Frontal cortex (tissue), 4 donors: ENCODE data around the gene TMEM132C. TPM values are rescaled to one million over a fixed set of nuclear protein-coding genes. Genes with fewer than 3 reads are reported as not detected.

Experiments
- DNase-seq, 2 donors: peaks; one replicate each; pipeline ENCODE4 v3.0.0; 2012; ENCODE audit warnings: low spot score in 2 of 2
- FAIRE-seq: peaks from 2 replicates; lab custom pipeline; 2012; peaks lifted over from hg19 to GRCh38; lab: Jason Lieb, UNC
- total RNA-seq: library from RNA; depleted of rRNA; stranded (reverse); fragments of >200 nt; gene quantifications from one replicate; pipeline ENCODE4 v1.2.3, GENCODE V29; 2014
- donor health status: control.
- donor health status: control.
- donor health status: control.

The TMEM132C gene
- total RNA-seq, 1 donor from 2014 or later: 4.1 TPM

DNA sequence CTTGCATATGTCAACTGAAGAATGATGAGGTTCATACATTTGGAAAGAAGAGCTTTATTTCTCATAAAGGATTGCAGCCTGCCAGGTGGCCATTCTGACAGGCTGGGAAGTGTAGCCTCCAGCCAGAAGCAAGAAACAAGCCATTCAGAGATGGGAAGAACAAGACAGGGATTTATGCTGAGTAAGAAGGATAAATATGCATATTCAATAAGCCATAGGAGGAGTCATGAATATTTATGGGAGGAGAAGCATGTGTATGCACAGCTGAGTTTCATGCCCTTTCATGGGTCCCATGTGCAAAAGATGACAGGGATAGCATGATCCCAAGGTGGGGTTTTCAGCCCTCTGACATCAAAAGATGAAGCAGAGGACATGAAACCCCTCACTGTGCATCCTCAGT, 269.8 kb downstream of the TMEM132C start:
- no peak for FAIRE-seq

DNA sequence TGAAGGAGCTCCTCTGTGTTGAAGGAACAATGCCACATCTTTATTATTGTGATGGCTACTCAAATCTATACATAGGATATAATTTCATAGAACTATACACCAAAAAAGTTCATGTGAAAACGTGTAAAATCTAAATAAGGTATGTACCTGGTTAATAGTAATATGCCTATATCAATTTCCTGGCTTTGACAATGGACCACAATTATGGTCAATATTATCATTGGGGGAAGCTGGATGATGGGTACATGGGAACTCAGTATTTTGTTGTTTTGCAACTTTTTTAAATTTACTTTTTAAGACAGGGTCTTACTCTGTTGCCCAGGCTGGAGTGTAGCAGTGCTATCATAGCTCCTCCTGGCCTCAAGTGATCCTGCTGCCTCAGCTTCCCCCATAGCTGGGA, 270.7 kb downstream of the TMEM132C start:
- DNase-seq (no peak), FAIRE-seq (no peak)

More for the DNA sequence above, 269.8 kb downstream of the TMEM132C start:
- no peak for DNase-seq

DNA sequence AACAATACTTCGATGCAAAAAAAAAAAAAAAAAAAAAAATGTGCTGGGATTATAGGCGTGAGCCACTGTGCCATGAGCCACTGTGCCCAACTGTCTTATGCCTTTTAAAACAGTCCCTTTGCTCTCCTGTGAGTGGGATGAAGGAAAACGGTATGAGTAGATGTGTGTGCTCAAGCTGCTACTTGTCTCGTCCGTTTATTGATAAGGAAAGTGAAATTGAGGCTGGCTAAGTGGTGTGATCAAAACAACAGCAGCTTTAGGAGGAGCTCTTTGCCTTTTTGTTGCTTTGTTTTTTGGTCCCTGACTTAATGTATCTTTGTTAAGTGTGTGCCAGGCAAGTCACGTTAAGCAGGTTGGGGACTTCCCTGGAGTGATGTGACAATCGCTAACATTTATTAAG, 275.9 kb downstream of the TMEM132C start:
- DNase-seq (no peak), FAIRE-seq (no peak)

DNA sequence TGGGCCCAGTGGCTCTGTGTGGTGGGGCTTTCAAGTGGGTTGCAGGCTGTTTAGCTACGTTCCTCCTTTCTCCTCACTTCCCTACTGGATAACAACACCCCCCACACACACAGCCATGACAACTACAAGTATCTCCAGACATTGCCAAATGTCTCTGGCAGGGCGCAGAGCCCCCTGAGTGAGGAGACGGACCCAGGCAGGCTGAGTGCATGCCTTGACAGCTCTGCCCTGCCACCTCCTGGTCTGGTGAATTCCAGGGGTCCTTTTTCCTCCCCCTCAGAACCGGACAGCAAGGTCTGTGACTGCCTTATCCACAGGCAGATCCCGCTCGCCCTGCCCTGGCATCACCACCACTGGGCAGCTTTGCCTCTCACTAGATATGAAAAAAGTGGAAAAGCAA, 276.5 kb downstream of the TMEM132C start:
- FAIRE-seq (no peak), DNase-seq (no peak)

DNA sequence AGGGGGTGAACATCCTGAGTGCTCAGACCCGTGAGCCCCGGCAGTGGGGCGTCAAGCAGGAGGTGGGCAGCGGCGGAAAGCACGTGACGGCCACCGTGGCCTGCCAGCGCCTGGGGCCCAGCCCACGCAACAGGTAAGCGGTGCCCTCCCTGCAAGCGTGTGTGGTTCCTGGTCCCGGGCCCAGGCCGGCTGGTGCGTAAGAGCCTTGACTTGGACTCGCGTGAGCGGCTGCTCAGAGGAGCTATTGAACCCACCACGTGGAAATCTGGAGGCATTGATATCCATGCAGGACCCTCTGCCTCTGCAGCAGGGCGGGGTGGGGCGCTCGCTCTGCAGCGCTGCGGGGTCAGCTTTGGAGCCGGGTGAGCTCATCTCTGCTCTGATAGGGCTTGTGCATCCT, 277.0 kb downstream of the TMEM132C start:
- DNase-seq (no peak), FAIRE-seq (no peak)

DNA sequence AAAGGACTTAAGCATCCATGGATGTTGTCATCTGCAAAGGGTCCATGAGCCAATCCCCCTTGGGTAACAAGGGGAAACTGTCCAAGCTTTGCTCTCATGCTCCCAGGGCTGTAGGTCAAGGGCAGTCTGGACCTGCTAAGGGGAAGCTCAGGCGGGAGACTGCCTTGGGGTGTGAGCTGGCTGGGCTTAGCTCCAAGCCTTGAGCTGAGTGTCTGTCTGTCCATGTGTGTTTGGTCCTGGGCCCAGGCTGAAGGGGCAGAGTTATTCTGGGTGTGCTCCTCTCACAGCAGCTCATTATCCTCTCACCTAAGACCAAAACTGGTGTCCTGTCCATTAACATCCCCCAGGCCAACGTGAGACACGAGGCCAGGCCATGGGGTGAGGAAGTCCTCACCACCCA, 282.0 kb downstream of the TMEM132C start:
- DNase-seq (no peak), FAIRE-seq (no peak)

DNA sequence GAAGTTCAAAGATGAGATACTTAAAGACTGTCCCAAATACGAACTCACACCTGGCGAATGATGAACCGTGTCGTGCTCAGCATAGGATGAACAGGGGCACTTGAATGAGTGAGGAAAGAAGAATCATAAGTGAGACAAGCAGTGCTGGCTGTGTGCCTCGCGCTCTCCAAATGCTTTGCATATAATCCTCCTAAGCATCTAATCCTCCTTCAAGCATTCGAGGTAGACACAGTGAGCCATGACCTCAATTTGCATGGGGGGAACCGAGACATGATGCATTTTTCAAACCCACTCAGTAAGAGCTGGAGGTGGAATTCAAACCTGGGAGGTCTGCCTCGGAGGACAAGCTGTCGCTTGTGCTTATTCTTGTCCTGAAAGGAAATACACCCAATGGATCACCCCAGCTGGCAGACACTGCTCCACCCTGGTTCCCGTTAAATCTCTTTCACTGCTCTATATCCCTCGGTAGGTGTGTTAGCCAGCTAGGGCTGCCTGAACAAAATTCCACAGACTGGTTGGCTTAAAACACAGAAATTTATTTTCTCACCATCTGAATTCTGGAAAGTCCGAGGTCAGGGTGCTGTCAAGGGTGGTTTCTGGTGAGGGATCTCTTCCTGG, 282.7 kb downstream of the TMEM132C start:
- DNase-seq (no peak), FAIRE-seq (no peak)

DNA sequence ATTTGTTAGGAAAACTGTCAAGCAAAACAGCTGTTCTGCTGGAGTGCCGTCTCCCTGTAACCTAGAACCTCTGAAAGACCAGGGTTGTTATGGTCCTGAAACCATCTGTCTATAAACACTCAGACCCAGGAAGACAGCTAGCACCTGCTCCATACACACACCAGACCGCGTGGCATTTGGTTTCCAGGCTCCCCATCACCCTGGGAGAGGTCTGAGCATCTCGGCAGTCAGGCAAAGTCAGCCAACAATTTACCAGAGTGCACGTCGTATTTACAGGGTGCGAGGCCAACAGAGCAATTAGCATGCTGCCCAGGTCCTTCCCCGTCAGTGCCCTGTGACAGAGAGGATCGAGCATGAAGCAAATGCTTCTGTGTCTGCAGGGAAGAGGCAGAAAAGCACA, 284.3 kb downstream of the TMEM132C start:
- DNase-seq: peak in 1 of 2 donors; percentile 33
- FAIRE-seq: no peak

DNA sequence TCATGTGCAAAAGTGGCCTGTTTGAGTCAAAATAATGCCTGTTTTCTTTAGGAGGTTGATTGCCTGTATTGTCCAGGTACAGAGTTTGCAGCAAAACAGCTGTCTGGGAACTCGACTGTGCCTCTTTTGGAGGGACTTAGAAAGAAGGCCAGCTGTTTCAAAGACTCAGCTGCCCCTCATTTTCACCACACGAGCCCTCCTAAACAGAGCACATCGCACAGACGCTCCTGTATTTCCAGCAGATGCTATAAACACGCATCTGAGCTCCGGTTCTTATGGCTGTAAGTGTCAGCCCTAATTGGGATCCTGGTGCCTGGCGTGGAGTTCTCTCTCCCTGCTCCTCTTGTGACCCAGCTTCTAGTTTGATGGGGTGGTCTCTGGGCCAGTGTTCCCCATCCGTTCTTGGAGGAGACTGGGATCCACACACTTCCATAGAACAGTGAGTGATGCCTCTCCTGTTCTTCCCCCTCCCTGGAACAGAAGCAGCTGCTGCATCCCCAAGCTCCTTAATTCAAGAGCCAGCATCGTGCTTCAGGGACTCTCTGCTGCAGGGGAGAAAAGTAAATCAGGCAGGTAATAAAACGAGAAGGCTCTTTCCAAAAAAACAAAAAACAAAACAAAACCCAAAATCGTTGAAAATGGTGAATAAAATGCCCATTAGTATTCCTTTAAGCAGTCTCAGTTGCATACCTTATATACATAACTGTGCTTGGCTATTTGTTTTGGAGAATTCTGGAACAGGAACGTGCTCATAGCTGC, 287.8 kb downstream of the TMEM132C start:
- FAIRE-seq: no peak
- no peak for DNase-seq

DNA sequence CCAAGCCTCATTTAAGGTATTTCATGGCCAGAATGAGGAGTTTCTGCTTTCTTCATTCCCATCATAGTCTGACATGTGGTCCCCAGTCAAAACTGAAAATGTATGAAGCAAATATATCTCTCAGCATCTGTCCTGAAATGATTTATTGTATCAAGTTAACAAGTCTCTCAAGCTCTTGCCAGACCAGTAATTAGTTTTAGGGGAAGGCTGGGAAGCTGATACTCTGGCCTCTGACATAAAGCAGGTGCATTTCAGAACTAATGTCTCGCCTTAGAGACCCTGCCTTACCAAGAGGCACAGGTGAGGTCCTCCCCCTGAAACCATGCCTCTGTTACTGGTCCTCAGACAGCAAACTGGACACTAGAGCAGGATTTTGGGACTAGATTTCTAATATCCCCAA, 290.3 kb downstream of the TMEM132C start:
- FAIRE-seq (no peak), DNase-seq (no peak)

DNA sequence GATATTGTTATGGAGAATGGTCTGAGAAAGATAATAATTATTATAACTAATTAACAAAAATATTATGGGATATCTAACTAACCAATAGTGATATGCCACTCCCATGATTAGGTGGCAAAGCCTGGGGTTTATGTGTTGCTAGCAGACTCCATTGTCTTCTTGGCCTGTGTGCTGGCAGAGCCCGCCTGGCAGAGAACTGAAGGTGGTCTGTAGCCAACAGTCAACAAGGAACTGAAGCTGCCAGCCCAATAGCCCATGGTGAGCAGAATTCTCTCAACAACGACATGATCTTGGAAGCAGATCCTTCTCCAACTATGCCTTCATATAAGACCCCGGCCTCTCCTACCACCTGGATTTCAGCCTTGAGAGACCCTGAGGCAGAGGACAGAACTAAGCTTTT, 298.0 kb downstream of the TMEM132C start:
- DNase-seq (no peak), FAIRE-seq (no peak)

DNA sequence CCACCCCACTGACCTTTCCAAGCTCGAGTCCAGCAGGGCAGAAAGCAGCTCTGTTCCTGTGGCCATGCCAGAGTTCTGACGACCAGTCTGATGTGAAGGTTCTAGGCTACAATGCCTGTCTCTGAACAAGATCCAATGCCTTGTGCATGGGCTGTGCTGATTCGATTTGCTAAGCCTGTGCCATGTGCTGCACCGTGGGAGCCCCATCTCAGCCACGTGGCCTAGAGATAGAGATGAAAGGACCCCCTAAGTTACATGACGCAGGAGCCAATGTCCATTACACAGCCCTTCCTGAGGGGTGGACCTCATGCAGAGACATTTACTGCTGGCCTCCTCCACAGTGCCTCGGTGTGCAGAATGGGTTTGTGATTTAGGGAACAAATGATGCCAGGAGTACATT, 300.8 kb downstream of the TMEM132C start:
- FAIRE-seq (no peak), DNase-seq (no peak)

DNA sequence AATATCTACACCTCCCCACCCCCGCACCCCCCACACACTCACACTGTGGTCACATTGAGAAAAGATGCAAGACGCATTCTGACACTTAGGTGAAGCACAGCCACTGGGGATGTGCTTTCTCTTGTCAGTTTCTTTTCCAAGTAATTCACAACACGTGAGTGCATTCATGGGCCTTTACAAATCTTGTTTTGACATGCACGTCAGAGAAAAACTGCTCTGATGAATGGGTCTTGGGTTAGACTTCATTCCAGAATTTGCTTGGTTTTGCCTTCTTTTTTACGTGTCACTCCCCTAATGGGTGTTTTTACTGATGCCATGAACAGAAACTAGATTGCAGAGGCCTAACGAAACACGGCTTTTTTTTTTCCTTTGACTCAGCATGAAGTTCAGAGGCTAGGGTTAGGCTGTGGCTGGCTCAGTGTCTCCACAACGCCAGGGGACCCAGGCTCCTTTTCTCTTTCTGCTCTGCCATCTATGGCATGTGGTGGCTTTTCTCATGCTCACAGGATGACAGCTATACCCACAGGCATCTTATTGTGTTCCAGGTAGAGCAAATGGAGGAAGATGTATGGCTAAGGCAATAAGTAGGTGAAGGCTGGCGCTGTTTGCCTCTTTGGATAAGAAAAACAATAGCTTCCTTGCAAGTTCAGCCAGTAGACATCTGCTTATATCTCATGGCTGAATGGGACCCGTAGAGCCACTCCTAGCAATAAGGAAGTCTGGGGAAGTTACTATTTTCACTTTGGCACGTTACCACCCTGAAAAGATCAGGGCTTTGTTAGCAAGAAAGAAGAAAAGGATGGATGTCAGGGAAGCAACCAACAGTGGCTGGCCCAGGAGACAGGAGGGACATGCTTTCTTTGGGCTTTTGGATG, 303.5 kb downstream of the TMEM132C start:
- FAIRE-seq (no peak), DNase-seq (no peak)

DNA sequence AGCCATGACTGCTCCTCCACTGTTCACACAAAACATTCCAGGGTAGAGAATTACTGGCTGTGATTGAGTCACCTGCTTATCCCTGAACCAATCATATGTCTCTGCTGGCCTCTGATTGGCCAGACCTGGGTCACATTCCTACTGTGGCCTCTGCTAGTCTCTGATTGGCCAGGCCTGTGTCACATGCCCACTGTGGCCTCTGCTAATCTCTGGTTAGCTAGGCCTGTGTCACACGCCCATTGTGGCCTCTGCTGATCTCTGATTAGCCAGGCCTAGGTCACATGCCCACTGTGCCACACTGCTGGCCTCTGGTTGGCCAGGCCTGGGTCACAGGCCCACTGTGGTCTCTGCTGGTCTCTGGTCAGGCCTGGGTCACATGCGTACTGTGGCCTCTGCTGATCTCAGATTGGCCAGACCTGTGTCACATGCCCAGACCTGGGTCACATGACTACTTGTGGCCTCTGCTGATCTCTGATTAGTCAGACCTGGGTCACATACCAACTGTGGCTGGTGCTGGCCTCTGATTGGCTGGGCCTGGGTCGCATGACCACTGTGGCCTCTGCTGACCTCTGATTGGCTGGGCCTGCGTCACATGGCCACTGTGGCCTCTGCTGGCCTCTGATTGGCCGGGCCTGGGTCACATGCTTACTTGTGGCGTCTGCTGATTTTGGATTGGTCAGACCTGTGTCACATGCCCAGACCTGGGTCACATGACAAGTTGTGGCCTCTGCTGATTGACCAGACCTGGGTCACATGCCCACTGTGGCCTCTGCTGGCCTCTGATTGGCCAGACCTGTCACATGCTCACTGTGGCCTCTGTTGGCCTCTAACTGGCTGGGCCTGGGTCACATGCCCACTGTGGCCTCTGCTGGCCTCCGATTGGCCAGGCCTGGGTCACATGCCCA, 305.2 kb downstream of the TMEM132C start:
- FAIRE-seq (no peak), DNase-seq (no peak)

DNA sequence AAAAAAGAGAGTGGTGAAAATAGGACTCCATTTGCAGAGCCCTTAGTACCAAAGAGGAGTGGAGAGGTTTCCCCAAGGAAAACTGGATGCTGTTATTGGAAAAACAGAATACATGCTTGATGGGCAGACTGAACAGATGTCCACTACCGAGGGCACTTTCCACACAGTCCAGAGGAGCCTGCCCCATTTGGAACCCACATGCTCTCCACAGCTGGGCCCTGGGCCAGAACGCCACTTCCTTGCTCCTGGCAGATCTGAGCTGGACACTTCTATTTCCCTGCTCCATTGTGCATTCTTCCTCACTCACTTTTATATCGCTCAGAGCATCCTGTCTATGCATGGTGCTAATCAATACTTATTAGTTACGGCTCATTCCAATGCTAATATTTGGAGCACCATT, 306.9 kb downstream of the TMEM132C start:
- FAIRE-seq: no peak
- no peak for DNase-seq

DNA sequence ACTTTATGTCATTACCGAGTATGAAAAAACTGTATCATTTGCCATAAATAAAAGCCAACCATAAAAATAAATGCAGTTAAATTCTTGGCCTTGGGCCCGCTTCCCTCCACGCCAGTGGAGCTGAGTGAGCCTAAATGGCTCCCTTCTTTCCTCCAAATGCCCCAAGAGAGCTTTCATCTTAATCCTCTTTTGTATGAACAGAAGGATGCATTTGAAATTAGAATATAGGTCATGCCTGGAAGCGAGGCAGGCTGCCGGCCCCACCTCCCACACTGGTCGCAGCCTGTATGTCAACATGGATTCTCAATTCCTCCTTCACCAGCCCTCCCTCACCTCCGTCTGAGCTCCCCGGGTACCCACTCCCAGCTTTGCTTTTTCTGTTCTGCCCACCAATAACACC, 311.1 kb downstream of the TMEM132C start:
- FAIRE-seq (no peak), DNase-seq (no peak)

DNA sequence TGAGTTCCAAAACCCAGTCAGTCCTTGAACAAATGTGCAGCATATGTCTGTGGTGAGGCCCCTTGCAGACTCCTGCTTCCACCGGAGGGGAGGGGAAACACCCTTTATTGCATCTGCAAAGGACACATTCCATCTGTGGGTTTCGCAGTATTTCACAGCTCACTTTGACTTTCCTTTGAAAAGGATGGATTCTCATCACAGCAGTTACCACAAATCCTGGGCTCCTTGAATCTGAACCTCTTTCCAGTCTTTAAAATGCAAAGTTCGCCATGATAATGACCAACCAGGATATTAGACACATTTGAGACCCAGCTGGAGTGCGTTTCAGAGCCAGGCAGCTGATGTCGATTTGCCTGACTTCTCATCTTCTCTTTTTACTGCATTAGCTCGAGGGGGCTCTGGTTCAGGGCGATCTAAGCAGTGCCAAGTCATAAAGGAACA, 314.4 kb downstream of the TMEM132C start:
- no peak for DNase-seq
- no peak for FAIRE-seq

DNA sequence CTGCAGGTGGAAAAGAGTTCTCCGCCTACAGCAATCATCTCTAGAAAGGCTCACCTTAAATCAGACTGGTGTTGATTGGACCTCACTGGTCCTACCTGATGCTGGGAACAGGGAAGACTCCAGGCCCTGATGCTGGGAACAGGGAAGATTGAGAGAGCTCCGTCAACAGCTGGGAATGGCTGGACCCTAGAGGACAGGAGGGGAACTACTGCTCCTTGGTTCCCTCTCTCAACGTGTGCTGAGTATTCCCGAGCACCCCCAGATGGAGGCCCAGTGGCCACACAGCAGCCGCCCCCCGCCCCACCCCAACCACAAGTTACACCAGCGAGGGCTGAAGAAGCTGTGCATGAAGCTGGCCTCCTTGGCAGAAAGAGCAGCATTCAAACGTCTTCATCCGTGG, 316.5 kb downstream of the TMEM132C start:
- DNase-seq (no peak), FAIRE-seq (no peak)

DNA sequence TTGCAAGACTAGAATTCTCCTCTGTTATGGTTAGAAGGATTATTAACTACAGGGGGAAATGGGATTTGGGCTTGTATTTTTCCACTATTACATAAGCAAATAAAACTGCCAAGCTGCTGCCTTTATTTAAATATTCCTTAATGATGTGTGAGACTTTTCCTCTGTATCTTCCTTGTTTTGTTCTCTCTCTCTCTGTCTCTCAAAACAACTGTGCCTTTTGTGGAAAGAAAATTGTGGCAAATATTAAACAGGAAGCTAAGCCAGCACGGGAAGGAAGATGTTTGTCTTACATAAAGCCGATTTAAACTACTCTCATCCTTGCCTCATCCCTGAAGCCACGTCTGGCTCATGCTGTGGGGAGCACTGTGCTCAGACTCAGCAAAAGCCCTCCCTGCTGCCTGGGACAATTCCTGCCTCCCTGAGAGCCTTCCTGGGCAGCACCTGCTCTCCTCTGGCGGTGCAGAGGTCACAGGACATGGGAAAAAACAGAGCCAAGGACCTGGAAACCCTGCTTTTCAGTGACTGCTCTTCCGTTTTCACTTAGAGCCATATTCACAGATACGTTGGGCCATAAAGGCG, 319.6 kb downstream of the TMEM132C start:
- DNase-seq: no peak
- FAIRE-seq: no peak
